WTC11 (cell line): ENCODE data around the gene CLN5. TPM values are rescaled to one million over a fixed set of nuclear protein-coding genes. Genes with fewer than 3 reads are reported as not detected.
"Not testable (repeated sequence)": the region's sequence is repeated elsewhere in the genome, so short reads cannot be mapped to it uniquely, and the experiment has no call there.

Experiments used
- ATAC-seq: fragments of 200-7000 bp; cut with Tn5 transposase; 2 replicates; pipeline ENCODE4 v1.10.0; 2021; ENCODE audit warnings: mild to moderate bottlenecking, moderate library complexity
- CTCF ChIA-PET: fragments of 300-600 bp; sonication (Branson Sonifier 250); formaldehyde crosslinking; loops from one replicate; lab custom pipeline; 2021; ENCODE audit warnings: antibody characterized with exemption; lab: Charles Lee
- POLR2A ChIA-PET: fragments of 350-600 bp; sonication (Branson Sonifier 250); formaldehyde crosslinking; loops from one replicate; lab custom pipeline; 2021; ENCODE audit warnings: antibody characterized with exemption; lab: Charles Lee
- DNase-seq: peaks from one replicate; pipeline ENCODE4 v3.0.0; 2021; ENCODE audit warnings: low spot score
- H3K27ac Mint-ChIP-seq: 2 replicates; pipeline ENCODE4 v1.8.0; 2021; ENCODE audit warnings: mixed read lengths
- H3K27me3 Mint-ChIP-seq: 2 replicates; pipeline ENCODE4 v1.8.0; 2021; ENCODE audit warnings: low read depth, mild to moderate bottlenecking, moderate library complexity, mixed read lengths
- H3K36me3 Mint-ChIP-seq: 2 replicates; pipeline ENCODE4 v1.8.0; 2021; ENCODE audit warnings: mixed read lengths
- H3K4me1 Mint-ChIP-seq: 2 replicates; pipeline ENCODE4 v1.8.0; 2022; ENCODE audit warnings: mixed read lengths
- H3K4me3 Mint-ChIP-seq: 2 replicates; pipeline ENCODE4 v1.8.0; 2021; ENCODE audit warnings: mild to moderate bottlenecking, moderate library complexity, mixed read lengths
- H3K9me3 Mint-ChIP-seq: 2 replicates; pipeline ENCODE4 v1.8.0; 2021; ENCODE audit warnings: mixed read lengths
- CTCF ChIP-seq: fragments of 200-600 bp; IDR thresholded peaks from 2 replicates; pipeline ENCODE4 v1.8.0; 2022; ENCODE audit warnings: antibody characterized with exemption
- ESRRA ChIP-seq: sonication (generic); formaldehyde crosslinking; IDR thresholded peaks from 2 replicates; pipeline ENCODE4 v1.8.1; 2022; ENCODE audit warnings: mild to moderate bottlenecking, missing genetic modification reagents, borderline replicate concordance
- FOXP1 ChIP-seq: sonication (generic); formaldehyde crosslinking; IDR thresholded peaks from 2 replicates; pipeline ENCODE4 v1.8.0; 2022; ENCODE audit warnings: missing genetic modification reagents, mild to moderate bottlenecking, moderate library complexity, borderline replicate concordance
- HMGA2 ChIP-seq: fragments of 250-450 bp; sonication (Bioruptor Pico); IDR thresholded peaks from 2 replicates; pipeline ENCODE4 v1.4.0; 2021; ENCODE audit warnings: mild to moderate bottlenecking, moderate library complexity
- JUN ChIP-seq: sonication (generic); formaldehyde crosslinking; IDR thresholded peaks from 2 replicates; pipeline ENCODE4 v1.8.0; 2023; ENCODE audit warnings: mild to moderate bottlenecking, missing genetic modification reagents
- MLX ChIP-seq: sonication (generic); formaldehyde crosslinking; IDR thresholded peaks from 2 replicates; pipeline ENCODE4 v1.8.1; 2023; ENCODE audit warnings: mild to moderate bottlenecking, missing genetic modification reagents, moderate library complexity
- MYBL2 ChIP-seq: sonication (generic); formaldehyde crosslinking; IDR thresholded peaks from 2 replicates; pipeline ENCODE4 v1.8.1; 2023; ENCODE audit warnings: mild to moderate bottlenecking, moderate library complexity, missing genetic modification reagents
- NR3C1 ChIP-seq: sonication (generic); formaldehyde crosslinking; conservative IDR thresholded peaks from 2 replicates; pipeline ENCODE4 v1.8.1; 2023; ENCODE audit warnings: low read depth, mild to moderate bottlenecking, missing genetic modification reagents
- OVOL2 ChIP-seq: fragments of 250-450 bp; sonication (Bioruptor Pico); IDR thresholded peaks from 2 replicates; pipeline ENCODE4 v1.9.0; 2021; ENCODE audit warnings: mild to moderate bottlenecking, borderline replicate concordance
- TCF7 ChIP-seq: sonication (generic); formaldehyde crosslinking; IDR thresholded peaks from 2 replicates; pipeline ENCODE4 v1.8.0; 2022; ENCODE audit warnings: mild to moderate bottlenecking, low read depth, missing genetic modification reagents, moderate library complexity
- ZNF138 ChIP-seq: sonication (generic); formaldehyde crosslinking; conservative IDR thresholded peaks from 2 replicates; pipeline ENCODE4 v1.8.1; 2022; ENCODE audit warnings: mild to moderate bottlenecking, moderate library complexity, missing genetic modification reagents
- ZNF232 ChIP-seq: sonication (generic); formaldehyde crosslinking; IDR thresholded peaks from 2 replicates; pipeline ENCODE4 v1.8.0; 2022; ENCODE audit warnings: mild to moderate bottlenecking, missing genetic modification reagents
- ZNF281 ChIP-seq: sonication (generic); formaldehyde crosslinking; IDR thresholded peaks from 2 replicates; pipeline ENCODE4 v1.8.0; 2023; ENCODE audit warnings: mild to moderate bottlenecking, missing genetic modification reagents
- ZNF317 ChIP-seq: sonication (generic); formaldehyde crosslinking; IDR thresholded peaks from 2 replicates; pipeline ENCODE4 v1.8.1; 2023; ENCODE audit warnings: low read depth, mild to moderate bottlenecking, moderate library complexity, missing genetic modification reagents, borderline replicate concordance
- ZNF671 ChIP-seq: fragments of 250-450 bp; sonication (Bioruptor Pico); IDR thresholded peaks from 2 replicates; pipeline ENCODE4 v1.8.0; 2021; ENCODE audit warnings: mild to moderate bottlenecking
- total RNA-seq: library from RNA; stranded (reverse); gene quantifications from 3 replicates; pipeline ENCODE4 v1.2.3, GENCODE V29; 2021

Gene CLN5
- total RNA-seq, 1 experiment from 2014 or later, result 9.2 TPM

- TF ChIP-seq ZNF138 (CRISPR knock-in tag) (no peak), NR3C1 (CRISPR knock-in tag) (no peak), OVOL2 (CRISPR knock-in tag) (no peak), ZNF671 (no peak), ZNF281 (no peak)
- TF ChIP-seq, all 79 proteins: peak for 0
Observed at GRCh38 chr13:77001540-77001939, 9.7 kb downstream of the CLN5 start (continued).

GRCh38 chr13:77001963-77002587 is 10.2 kb downstream of the CLN5 start:
- ChIA-PET POLR2A (interaction anchor here (0.6 to 1.8 kb wide), 2 partner anchors 10 to 11 kb away, joined by 3 to 5 read pairs; partner anchors contain the start of gene CLN5), CTCF (interaction anchor here (0.7 to 2.2 kb wide), 6 partner anchors 10 to 135 kb away, joined by 3 to 12 read pairs (median 4); partner anchors contain the start of gene CLN5)
- H3K9me3 Mint-ChIP-seq, result no peaks in the 10 kb centered on the region
- no peak overlapping the region for H3K4me3 Mint-ChIP-seq
- TF ChIP-seq FOXP1, result no peak
- TF ChIP-seq ZNF138 (CRISPR knock-in tag), result no peak
- no peak for TF ChIP-seq MLX
- no peak for TF ChIP-seq HMGA2 (CRISPR knock-in tag)
- no peak for TF ChIP-seq ZNF317 (CRISPR knock-in tag)
- TF ChIP-seq ZNF232 (CRISPR knock-in tag), result no peak
- TF ChIP-seq ESRRA (CRISPR knock-in tag), result no peak
- peak overlapping the region; percentile 73; the same call in 1 of the 2 replicates for H3K27ac Mint-ChIP-seq
- DNase-seq (no peak), ATAC-seq (no peak)
- peaks cover 3% of the 10 kb centered on the region; the same call in 1 of the 2 replicates for H3K4me1 Mint-ChIP-seq
- H3K36me3 Mint-ChIP-seq, result peaks cover 10% of the 10 kb centered on the region
- H3K27me3 Mint-ChIP-seq, result no peaks in the 10 kb centered on the region

- H3K27ac Mint-ChIP-seq, result no peak overlapping the region
Observed at GRCh38 chr13:77002590-77003190, 10.8 kb downstream of the CLN5 start.

GRCh38 chr13:77008337-77008736 is 16.5 kb downstream of the CLN5 start:
- H3K4me1 Mint-ChIP-seq, ATAC-seq, CTCF ChIA-PET, H3K27me3 Mint-ChIP-seq, H3K4me3 Mint-ChIP-seq, POLR2A ChIA-PET, H3K9me3 Mint-ChIP-seq, H3K27ac Mint-ChIP-seq, DNase-seq: not testable (repeated sequence)
- H3K36me3 Mint-ChIP-seq, result peaks cover 44% of the 10 kb centered on the region

More at GRCh38 chr13:77002590-77003190, 10.8 kb downstream of the CLN5 start:
- ChIA-PET CTCF (interaction anchor here (0.6 to 2.2 kb wide), 6 partner anchors 10 to 650 kb away, joined by 3 to 12 read pairs (median 4); partner anchors contain the start of gene CLN5), POLR2A (interaction anchor here (0.6 to 1.8 kb wide), 2 partner anchors 10 to 11 kb away, joined by 3 to 5 read pairs; partner anchors contain the start of gene CLN5)
- H3K4me1 Mint-ChIP-seq, result peaks cover 3% of the 10 kb centered on the region; the same call in 1 of the 2 replicates
- ATAC-seq (peak; percentile 56), DNase-seq (no peak)
- peaks cover 12% of the 10 kb centered on the region for H3K36me3 Mint-ChIP-seq
- H3K9me3 Mint-ChIP-seq, result no peaks in the 10 kb centered on the region
- H3K4me3 Mint-ChIP-seq, result no peak overlapping the region
- TF ChIP-seq TCF7 (CRISPR knock-in tag), result no peak
- no peak for TF ChIP-seq JUN (CRISPR knock-in tag)
- TF ChIP-seq CTCF, result peak; percentile 34
- no peak for TF ChIP-seq MYBL2 (CRISPR knock-in tag)
- TF ChIP-seq, all 79 proteins: peak for 1
- no peaks in the 10 kb centered on the region for H3K27me3 Mint-ChIP-seq
